Spleen (tissue), 11 donors: Measurements from ENCODE around the gene TP53TG5. TPM values are rescaled to one million over a fixed set of nuclear protein-coding genes. Genes with fewer than 3 reads are reported as not detected.

ENCODE experiments used
- DNase-seq: peaks from one replicate; pipeline ENCODE4 v3.0.0-alpha.2; 2020
- H3K27ac ChIP-seq, 8 donors: fragments of 200-600 bp; sonication (generic) in 7 of 8; 1 replicate in 4 of 8; 2 replicates in 4 of 8; pipeline versions ENCODE4 v1.5.0 to v1.8.0; 2016 to 2021; ENCODE audit warnings: inconsistent platforms in 4 of 8, mild to moderate bottlenecking in 4 of 8, moderate library complexity in 1 of 8
- H3K27me3 ChIP-seq, 7 donors: fragments of 200-600 bp; sonication (generic) in 6 of 7; replicated peaks in 1 of 7; 1 replicate in 4 of 7; 2 replicates in 3 of 7; pipeline versions ENCODE4 v1.5.0 to v1.8.0; 2016 to 2021; ENCODE audit warnings: inconsistent platforms in 3 of 7, mild to moderate bottlenecking in 1 of 7
- H3K36me3 ChIP-seq, 6 donors: fragments of 200-600 bp; sonication (generic) in 5 of 6; 1 replicate in 4 of 6; 2 replicates in 2 of 6; pipeline versions ENCODE4 v1.5.0 to v1.8.0; 2016 to 2021; ENCODE audit warnings: inconsistent platforms in 2 of 6
- H3K4me1 ChIP-seq, 6 donors: fragments of 200-600 bp; sonication (generic) in 5 of 6; 1 replicate in 3 of 6; 2 replicates in 3 of 6; pipeline versions ENCODE4 v1.5.0 to v1.8.0; 2016 to 2021; ENCODE audit warnings: inconsistent platforms in 3 of 6
- H3K4me3 ChIP-seq, 8 donors: fragments of 200-600 bp; sonication (generic) in 7 of 8; 1 replicate in 4 of 8; 2 replicates in 4 of 8; pipeline versions ENCODE4 v1.5.0 to v1.8.0; 2016 to 2021; ENCODE audit warnings: inconsistent platforms in 4 of 8, mild to moderate bottlenecking in 4 of 8, moderate library complexity in 2 of 8
- H3K9me3 ChIP-seq, 8 donors: fragments of 200-600 bp; sonication (generic) in 7 of 8; 1 replicate in 4 of 8; 2 replicates in 4 of 8; pipeline versions ENCODE4 v1.5.0 to v1.8.0; 2016 to 2021; ENCODE audit warnings: inconsistent platforms in 4 of 8
- CTCF ChIP-seq, 11 experiments: fragments of 200-600 bp in 7 of 11; fragments of 450-650 bp in 4 of 11; sonication (generic) in 4 of 11; IDR thresholded peaks in 8 of 11; conservative IDR thresholded peaks in 3 of 11; 1 replicate in 7 of 11; 2 replicates in 4 of 11; pipeline versions ENCODE4 v1.4.0 to v1.8.0; 2016 to 2021; ENCODE audit warnings: antibody characterized with exemption in 11 of 11, inconsistent platforms in 4 of 11, mild to moderate bottlenecking in 1 of 11
- POLR2A ChIP-seq, 3 donors: fragments of 450-650 bp; IDR thresholded peaks; one replicate each; pipeline ENCODE4 v1.5.1; 2017; ENCODE audit warnings: antibody characterized with exemption in 3 of 3, mild to moderate bottlenecking in 1 of 3
- POLR2AphosphoS5 ChIP-seq, 3 donors: sonication (generic); formaldehyde crosslinking; IDR thresholded peaks; one replicate each; pipeline ENCODE4 v1.5.1; 2017; ENCODE audit warnings: antibody characterized with exemption in 3 of 3
- WGBS, 5 donors: extraction: QIAGEN DNeasy Blood & Tissue Kit in 3 of 5; methylation state at CpG; one replicate each; pipeline versions ENCODE4 v1.1.5 to v1.1.7; 2013 to 2018; 5-methylcytosine and 5-hydroxymethylcytosine counted together
- intact Hi-C: fragments of 100-400 bp; cut with DNase I; formaldehyde crosslinking; loops from one replicate; pipeline ENCODE4 v1.15.0; 2023; ENCODE audit warnings: low total_unique reads
- polyA plus RNA-seq, 3 donors: library from polyadenylated mRNA; stranded (reverse); fragments of 200-250 nt; gene quantifications; one replicate each; pipeline ENCODE4 v1.2.1, GENCODE V29; 2013
- total RNA-seq, 7 donors: library from RNA; depleted of rRNA in 3 of 7; stranded (reverse); fragments of >200 nt in 3 of 7; fragmentation: NEBNext Ultra II Directional in 4 of 7; extraction: Animal tissue kit (Norgen Biotek cat#: 25700) in 4 of 7; gene quantifications; one replicate each; pipeline versions ENCODE4 v1.1.0 to v1.2.1, GENCODE V29; 2016 to 2021
- donor health status: healthy with polysubstance abuse.
- donor health status: DM: no; HTN: no; CAD: no; lungs with moderate emphysema.
- donor health status: DM: no; HTN: no; CAD: no.
- donor health status: Bipolar disorder and iron deficiency.
- donor health status: healthy.
- donor health status: DM: no; HTN: no; CAD: no.
- donor health status: DM: yes; HTN: yes; CAD: no.

The TP53TG5 gene
- total and polyA plus RNA-seq, 10 donors = 0.08 to 0.66 (median 0.60) TPM; not detected in 7

GRCh38 chr20:45330476-45330875, 47.6 kb downstream of the TP53TG5 start:
- 90 to 100% (median 97%) methylated on average over 3 of the region's 3 CpGs for WGBS, 5 donors
- no peak for DNase-seq
- H3K9me3 ChIP-seq = no peaks in the 10 kb centered on the region
- no peak overlapping the region for H3K27ac ChIP-seq
- H3K27me3 ChIP-seq = no peaks in the 10 kb centered on the region
- intact Hi-C loops = no loop called here
- peaks cover 0 to 76% (median 2%) of the 10 kb centered on the region in 6 donors for H3K36me3 ChIP-seq
- H3K4me1 ChIP-seq = no peaks in the 10 kb centered on the region
- TF ChIP-seq POLR2A (IDR thresholded peaks at IDR 0.05) (no peak), CTCF (IDR thresholded peaks at IDR 0.05 in 8 of 11, conservative IDR thresholded peaks at IDR 0.05 in 3 of 11) (no peak), POLR2AphosphoS5 (IDR thresholded peaks at IDR 0.05) (no peak)
- no peak overlapping the region for H3K4me3 ChIP-seq

- TF ChIP-seq POLR2AphosphoS5 (IDR thresholded peaks at IDR 0.05) (no peak), CTCF (IDR thresholded peaks at IDR 0.05 in 8 of 11, conservative IDR thresholded peaks at IDR 0.05 in 3 of 11) (no peak), POLR2A (IDR thresholded peaks at IDR 0.05) (no peak)
- H3K36me3 ChIP-seq = peaks cover 0 to 68% (median 2%) of the 10 kb centered on the region in 6 donors
- intact Hi-C loops = no loop called here
These were observed 48.4 kb downstream of the TP53TG5 start for GRCh38 chr20:45329497-45330319.

GRCh38 chr20:45328451-45328850, 49.7 kb downstream of the TP53TG5 start:
- H3K9me3 ChIP-seq = no peaks in the 10 kb centered on the region
- 91 to 97% (median 92%) methylated on average over 4 of the region's 4 CpGs for WGBS, 5 donors
- no peak for DNase-seq
- no peaks in the 10 kb centered on the region for H3K27me3 ChIP-seq
- H3K4me3 ChIP-seq = no peak overlapping the region
- no peak for TF ChIP-seq POLR2A (IDR thresholded peaks at IDR 0.05)
- no peak for TF ChIP-seq CTCF (IDR thresholded peaks at IDR 0.05 in 8 of 11, conservative IDR thresholded peaks at IDR 0.05 in 3 of 11)
- TF ChIP-seq POLR2AphosphoS5 (IDR thresholded peaks at IDR 0.05) = no peak
- H3K4me1 ChIP-seq = no peaks in the 10 kb centered on the region
- no peak overlapping the region for H3K27ac ChIP-seq
- intact Hi-C loops = no loop called here
- peaks cover 0 to 60% (median 2%) of the 10 kb centered on the region in 6 donors for H3K36me3 ChIP-seq

More at GRCh38 chr20:45329497-45330319, 48.4 kb downstream of the TP53TG5 start:
- no peak overlapping the region for H3K27ac ChIP-seq
- 83 to 88% (median 87%) methylated on average over 7 of the region's 7 CpGs for WGBS, 5 donors
- no peaks in the 10 kb centered on the region for H3K27me3 ChIP-seq
- H3K9me3 ChIP-seq = no peaks in the 10 kb centered on the region
- DNase-seq = no peak
- H3K4me1 ChIP-seq = no peaks in the 10 kb centered on the region
- no peak overlapping the region for H3K4me3 ChIP-seq

- no peaks in the 10 kb centered on the region for H3K27me3 ChIP-seq
- peaks cover 0 to 33% (median 2%) of the 10 kb centered on the region in 6 donors for H3K36me3 ChIP-seq
- DNase-seq = no peak
- no peak overlapping the region for H3K4me3 ChIP-seq
- no peak overlapping the region for H3K27ac ChIP-seq
- H3K9me3 ChIP-seq = no peaks in the 10 kb centered on the region
- intact Hi-C loops = no loop called here
- 80 to 88% (median 83%) methylated on average over 6 of the region's 6 CpGs for WGBS, 5 donors
- peaks cover 0 to 22% (median 13%) of the 10 kb centered on the region in 6 donors for H3K4me1 ChIP-seq
- TF ChIP-seq POLR2A (IDR thresholded peaks at IDR 0.05) (no peak), CTCF (IDR thresholded peaks at IDR 0.05 in 8 of 11, conservative IDR thresholded peaks at IDR 0.05 in 3 of 11) (no peak), POLR2AphosphoS5 (IDR thresholded peaks at IDR 0.05) (no peak)
These were observed 52.8 kb downstream of the TP53TG5 start for GRCh38 chr20:45325371-45325770.
